Keratinocyte (primary cell): ENCODE data around the gene SASH1.

Source experiments
- CTCF ChIP-seq, 3 experiments: IDR thresholded peaks in 1 of 3; conservative IDR thresholded peaks in 1 of 3; optimal IDR thresholded peaks in 1 of 3; 2 replicates in 2 of 3; 3 replicates in 1 of 3; pipeline versions ENCODE3 to v1.5.1; 2011; ENCODE audit warnings: low read length in 3 of 3, mild to moderate bottlenecking in 3 of 3, moderate library complexity in 2 of 3, control low read depth in 1 of 3, inconsistent platforms in 1 of 3; ENCODE audit not compliant: insufficient read depth in 2 of 3; ENCODE audit errors: extremely low read depth in 1 of 3
- EZH2 ChIP-seq: IDR thresholded peaks from one replicate; pipeline ENCODE4 v1.6.1; 2012; ENCODE audit warnings: inconsistent platforms, mild to moderate bottlenecking, low read length, moderate library complexity

GRCh38 chr6:148364056-148364824, 21.6 kb downstream of the SASH1 start:
- no peak for TF ChIP-seq CTCF (optimal IDR thresholded peaks at IDR 0.05 in 1 of 3, IDR thresholded peaks at IDR 0.05 in 1 of 3, conservative IDR thresholded peaks at IDR 0.05 in 1 of 3; ENCODE audit: extremely low read depth in 1 of 3, insufficient read depth in 2 of 3, low read length in 3 of 3)
- TF ChIP-seq EZH2, result no peak
